ENCODE results near the gene HSBP1. TPM values are rescaled to one million over a fixed set of nuclear protein-coding genes. Genes with fewer than 3 reads are reported as not detected.
A peak's percentile ranks its signal among the peaks of the same experiment; 100 is the strongest.

HSBP1 gene
- total and polyA plus RNA-seq, 2 of the 8 experiments (the other 6 are each of a cell fraction or from before 2014, with no cell fraction given), result 78.4 to 219 TPM

- no peak overlapping the region for H3K4ac ChIP-seq (replicated peaks; ENCODE audit: insufficient read length, low read depth, low read length)
- CTCF ChIA-PET (ENCODE audit: partially characterized antibody), result interaction anchor here (1.0 to 3.9 kb wide), 3 partner anchors 11 to 100 kb away, joined by 3 to 21 read pairs (median 3); no protein-coding TSS in a partner anchor
- H4K8ac ChIP-seq (ENCODE audit: extremely low read depth, insufficient read depth, low read length), result no peak overlapping the region
- DNase-seq (ENCODE audit: low read depth in 1 of 2, low spot score in 2 of 2), result peak in 1 of 2 experiments; percentile 26
- no peak overlapping the region for H3K23ac ChIP-seq (ENCODE audit: insufficient read length)
- no peaks in the 10 kb centered on the region for H3K27me3 ChIP-seq (replicated peaks in 1 of 4; ENCODE audit: control insufficient read depth in 3 of 4, extremely low read depth in 1 of 4, insufficient read depth in 3 of 4, low read length in 3 of 4)
- no peak overlapping the region for H2BK120ac ChIP-seq (replicated peaks; ENCODE audit: low read depth, low read length)
- H2BK15ac ChIP-seq (ENCODE audit: low read length), result no peak overlapping the region
- no peak overlapping the region for H3K4me3 ChIP-seq (ENCODE audit: extremely low read depth in 1 of 4, insufficient read depth in 2 of 4, low read depth in 3 of 4, low read length in 4 of 4)
- peak overlapping the region; percentile 51 for H4K91ac ChIP-seq (replicated peaks; ENCODE audit: insufficient read length, low read length)
- 80% methylated on average over 13 of the region's 13 CpGs; no CpG with 5 or more reads in 1 of the 2 experiments for WGBS, 2 experiments (ENCODE audit: extremely low coverage in 1 of 2, insufficient coverage in 1 of 2, insufficient read length in 1 of 2, insufficient replicate concordance in 2 of 2, low coverage in 1 of 2, low lambda C conversion rate in 2 of 2, missing lambda C conversion rate in 1 of 2)
- POLR2A ChIA-PET (ENCODE audit: partially characterized antibody), result interaction anchor here (1.0 to 1.5 kb wide), 4 partner anchors 8 to 100 kb away, joined by 3 to 6 read pairs (median 4); no protein-coding TSS in a partner anchor
- H3K79me1 ChIP-seq (ENCODE audit: low read depth, low read length), result peaks cover 2% of the 10 kb centered on the region; the same call in 1 of the 2 replicates
- H2BK20ac ChIP-seq (ENCODE audit: low read length), result peak overlapping the region; percentile 82; the same call in 1 of the 2 replicates
- peaks cover 1 to 19% (median 8%) of the 10 kb centered on the region in 4 experiments; a peak in 6 of 7 replicates for H3K4me1 ChIP-seq (replicated peaks in 1 of 4; ENCODE audit: control insufficient read depth in 3 of 4, insufficient read depth in 4 of 4, low read length in 3 of 4)
- no peaks in the 10 kb centered on the region for H3K23me2 ChIP-seq (ENCODE audit: low read depth, low read length)
- H2BK5ac ChIP-seq (ENCODE audit: low read depth, low read length), result peak overlapping the region; percentile 41
- H4K5ac ChIP-seq (ENCODE audit: insufficient read length, low read depth, low read length), result peak overlapping the region; percentile 47
- peak overlapping the region; percentile 65; the same call in 1 of the 2 replicates for H3K27ac ChIP-seq (ENCODE audit: low read depth, low read length)
- H2BK12ac ChIP-seq (ENCODE audit: low read depth, low read length), result peak overlapping the region; percentile 42; the same call in 1 of the 2 replicates
- H3K79me2 ChIP-seq (ENCODE audit: control insufficient read depth in 1 of 2, insufficient read depth in 2 of 2, low read length in 2 of 2), result peaks cover 2 to 21% of the 10 kb centered on the region in 2 experiments
- H3K56ac ChIP-seq (replicated peaks; ENCODE audit: insufficient read length, low read depth, low read length), result no peak overlapping the region
- peaks cover 0 to 17% (median 2%) of the 10 kb centered on the region in 4 experiments; a peak in 4 of 8 replicates for H3K36me3 ChIP-seq (ENCODE audit: control insufficient read depth in 2 of 4, insufficient read depth in 4 of 4, low read length in 3 of 4)
- H4K20me1 ChIP-seq (replicated peaks in 1 of 2; ENCODE audit: control insufficient read depth in 1 of 2, insufficient read depth in 2 of 2, low read length in 2 of 2), result no peaks in the 10 kb centered on the region
- H3K9ac ChIP-seq (replicated peaks in 1 of 4; ENCODE audit: extremely low read depth in 1 of 4, low read depth in 3 of 4, low read length in 3 of 4), result peak overlapping the region in 2 of 4 experiments; percentile 20 to 37; a peak in 4 of 7 replicates
- no peaks in the 10 kb centered on the region for H3K9me3 ChIP-seq (ENCODE audit: insufficient read depth in 2 of 2, low read depth in 1 of 2, low read length in 1 of 2)
- peak overlapping the region; percentile 1; the same call in 1 of the 2 replicates for H2AK5ac ChIP-seq (ENCODE audit: low read depth, low read length)
- H3K14ac ChIP-seq (ENCODE audit: insufficient read length), result no peak overlapping the region
- H3K4me2 ChIP-seq (ENCODE audit: insufficient read depth in 1 of 2, low read depth in 2 of 2, low read length in 2 of 2), result no peak overlapping the region
- no peak overlapping the region for H3K18ac ChIP-seq (ENCODE audit: extremely low read depth, low read length)
- no peak overlapping the region for H2AFZ ChIP-seq (ENCODE audit: low read length)
- FAIRE-seq, result no peak
- TF ChIP-seq NANOG (IDR thresholded peaks at IDR 0.05; ENCODE audit: insufficient read depth, low read depth, low read length, poor library complexity, severe bottlenecking) (no peak), SIN3A (conservative IDR thresholded peaks at IDR 0.05 in 1 of 2, IDR thresholded peaks at IDR 0.05 in 1 of 2; ENCODE audit: low read depth in 1 of 2, low read length in 2 of 2) (0 out of 4 replicates have a peak, but pooled peaks of 1 of the 2 experiments have one; percentile 33), GTF2F1 (IDR thresholded peaks at IDR 0.05; ENCODE audit: borderline replicate concordance, low read depth, low read length) (no peak), HDAC2 (IDR thresholded peaks at IDR 0.05; ENCODE audit: borderline replicate concordance in 1 of 2, low read depth in 2 of 2, low read length in 2 of 2) (no peak), JUND (IDR thresholded peaks at IDR 0.05; ENCODE audit: low read length) (0 out of 2 replicates have a peak, but pooled peaks have one; percentile 28), CBX8 (IDR thresholded peaks at IDR 0.05; ENCODE audit: borderline replicate concordance, low read depth, low read length) (no peak), TCF12 (IDR thresholded peaks at IDR 0.05; ENCODE audit: low read depth, low read length) (peak; percentile 92; the same call in 1 of the 2 replicates), PHF8 (conservative IDR thresholded peaks at IDR 0.05; ENCODE audit: low read depth, low read length) (no peak), POLR2AphosphoS5 (IDR thresholded peaks at IDR 0.05; ENCODE audit: low read depth, low read length) (peak; percentile 48; the same call in 1 of the 2 replicates)
Observed at GRCh38 chr16:83813823-83814658, 6.3 kb downstream of the HSBP1 start.

Data from H1 (cell line).